Right renal cortex interstitium (tissue), 3 donors: ENCODE results near the gene PPY. TPM values are rescaled to one million over a fixed set of nuclear protein-coding genes. Genes with fewer than 3 reads are reported as not detected.
"Not testable (repeated sequence)": the region's sequence is repeated elsewhere in the genome, so short reads cannot be mapped to it uniquely, and the experiment has no call there.

ENCODE experiments used
- DNase-seq, 3 donors: peaks; one replicate each; pipeline ENCODE4 v3.0.0-alpha.2; 2013; ENCODE audit warnings: low read depth in 3 of 3, low spot score in 2 of 3
- polyA plus RNA-seq, 3 donors: library from polyadenylated mRNA; unstranded; fragments of 120-200 nt; gene quantifications; one replicate each; pipeline ENCODE4 v1.2.1, GENCODE V29; 2013; ENCODE audit not compliant: insufficient read length in 3 of 3

The PPY gene
- polyA plus RNA-seq, 3 donors: 0.60 TPM; not detected in 2

DNA sequence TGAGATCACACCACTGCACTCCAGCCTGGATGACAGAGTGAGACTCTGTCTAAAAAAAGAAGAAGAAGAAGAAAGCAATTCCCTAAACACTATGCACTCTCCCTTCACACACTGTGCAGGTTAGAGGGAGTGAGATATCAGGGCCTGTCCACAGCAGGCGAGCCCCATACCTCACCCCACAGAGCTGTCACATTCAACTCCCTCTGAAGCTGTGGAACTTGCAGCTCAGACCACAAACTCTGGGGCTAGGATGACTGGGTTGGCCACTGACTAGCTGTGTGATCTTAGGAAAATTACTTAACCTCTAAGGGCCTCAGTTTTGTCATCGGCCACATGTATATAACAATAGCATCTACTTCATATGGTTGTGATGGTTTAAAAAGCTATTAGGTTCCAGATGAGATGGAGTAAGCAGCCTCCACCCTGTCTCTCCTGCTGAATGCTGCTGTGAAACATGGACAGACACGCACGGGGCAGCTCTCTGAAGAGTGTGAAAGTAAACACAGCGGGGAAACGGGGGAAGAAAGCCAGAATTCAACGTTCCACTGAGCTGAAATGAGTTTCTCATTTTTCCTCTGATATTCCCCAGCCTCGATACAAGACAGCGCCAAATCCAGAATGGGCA, 25.1 kb upstream of the PPY start:
- no peak for DNase-seq

DNA sequence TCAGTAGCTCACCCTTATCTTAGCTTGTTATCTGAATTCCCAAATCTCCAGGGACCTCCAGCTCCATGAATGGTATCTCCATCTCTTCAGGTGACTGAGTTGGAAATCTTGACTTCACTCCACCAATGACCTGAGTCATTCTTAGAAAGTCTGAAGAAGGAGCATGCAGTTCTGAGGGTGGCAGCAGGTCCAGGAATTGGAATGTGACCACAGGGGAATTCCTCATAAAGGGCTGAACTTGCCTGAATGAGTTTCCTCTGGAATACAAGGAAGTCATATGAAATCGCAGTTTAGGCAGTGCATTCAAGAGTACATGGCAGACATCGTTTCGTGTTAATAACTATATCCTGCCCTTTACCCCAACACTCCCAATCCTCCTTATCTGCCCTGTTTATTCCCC, 24.0 kb upstream of the PPY start:
- no peak for DNase-seq

DNA sequence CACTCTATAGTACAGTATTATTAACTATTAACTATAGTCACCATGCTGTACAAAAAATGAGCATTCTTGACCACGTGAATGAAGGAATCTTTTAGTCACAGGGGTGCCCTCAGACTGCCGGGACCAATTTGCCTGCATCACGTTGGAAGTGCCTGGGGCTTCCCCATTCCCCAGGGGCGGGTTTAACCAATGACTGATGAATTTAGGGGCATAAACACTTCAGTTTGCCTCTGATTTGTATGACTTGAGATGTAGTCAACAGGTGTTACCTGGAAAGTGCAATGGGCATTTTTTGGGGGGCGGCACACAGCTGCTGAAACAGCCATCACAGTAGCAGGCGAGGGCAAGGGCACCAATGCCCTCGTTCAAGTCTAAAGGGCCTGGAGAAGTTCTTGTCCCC, 20.2 kb upstream of the PPY start:
- no peak for DNase-seq

DNA sequence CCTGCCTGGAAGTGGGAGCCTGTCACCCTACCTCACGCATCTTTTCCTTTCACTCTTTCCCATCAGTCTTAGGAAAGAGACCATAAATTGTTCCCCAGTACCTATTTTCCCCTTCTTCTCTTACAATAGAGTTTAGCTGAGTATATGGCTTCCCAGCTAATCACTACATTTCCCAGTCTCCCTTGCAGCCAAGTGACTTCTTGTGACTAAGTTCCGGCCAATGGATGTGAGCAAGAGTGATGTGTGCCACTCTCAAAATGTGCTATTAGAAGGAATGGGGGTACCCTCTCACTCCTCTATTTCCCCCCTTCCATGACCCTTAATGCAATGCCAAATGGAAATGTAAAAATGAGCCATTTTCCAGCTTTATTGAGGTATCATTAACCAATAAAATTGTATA, 19.7 kb upstream of the PPY start:
- no peak for DNase-seq

DNA sequence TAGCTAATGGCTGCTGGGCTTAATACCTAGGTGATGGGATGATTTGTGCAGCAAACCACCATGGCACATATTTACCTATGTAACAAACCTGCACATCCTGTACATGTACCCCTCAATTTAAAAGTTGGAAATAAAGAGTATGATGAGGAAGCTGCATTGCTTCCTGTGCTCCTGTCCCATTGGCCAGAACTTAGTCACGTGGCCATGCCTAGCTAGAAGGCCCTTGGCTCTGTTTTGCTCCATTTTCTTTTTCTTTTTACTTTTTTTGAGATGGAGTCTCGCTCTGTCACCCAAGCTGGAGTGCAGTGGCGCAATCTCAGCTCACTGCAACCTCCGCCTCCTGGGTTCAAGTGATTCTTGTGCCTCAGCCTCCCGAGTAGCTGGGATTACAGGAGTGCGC, 19.0 kb upstream of the PPY start:
- DNase-seq: not testable (repeated sequence)

DNA sequence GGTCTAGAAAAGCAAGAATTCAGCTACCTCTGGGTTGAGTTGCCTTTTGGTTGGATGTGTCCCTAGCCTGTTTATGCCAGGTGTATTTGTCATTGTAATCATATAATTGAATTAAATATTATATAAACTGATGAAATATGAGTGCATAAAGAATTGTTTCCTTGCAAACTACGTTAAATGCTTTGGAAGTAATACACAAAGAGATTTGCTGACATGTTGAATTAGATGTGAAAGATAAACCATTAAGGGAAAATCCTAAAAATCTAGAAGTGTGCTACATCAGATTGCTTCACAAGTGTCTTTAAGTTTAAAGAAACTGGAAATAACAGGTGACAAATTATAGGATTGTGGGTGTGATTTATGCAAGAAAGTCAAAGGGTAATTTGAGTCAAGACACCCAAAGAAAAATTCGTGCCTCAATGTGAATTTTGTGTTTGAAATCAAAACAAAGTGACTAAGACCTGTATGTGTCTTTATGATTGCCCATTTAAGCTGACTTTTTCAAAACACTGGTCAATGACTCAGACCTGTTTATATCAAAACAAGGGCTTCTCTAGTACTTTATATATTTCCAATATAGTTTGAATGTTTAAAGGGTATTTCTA, 16.6 kb upstream of the PPY start:
- DNase-seq: no peak

DNA sequence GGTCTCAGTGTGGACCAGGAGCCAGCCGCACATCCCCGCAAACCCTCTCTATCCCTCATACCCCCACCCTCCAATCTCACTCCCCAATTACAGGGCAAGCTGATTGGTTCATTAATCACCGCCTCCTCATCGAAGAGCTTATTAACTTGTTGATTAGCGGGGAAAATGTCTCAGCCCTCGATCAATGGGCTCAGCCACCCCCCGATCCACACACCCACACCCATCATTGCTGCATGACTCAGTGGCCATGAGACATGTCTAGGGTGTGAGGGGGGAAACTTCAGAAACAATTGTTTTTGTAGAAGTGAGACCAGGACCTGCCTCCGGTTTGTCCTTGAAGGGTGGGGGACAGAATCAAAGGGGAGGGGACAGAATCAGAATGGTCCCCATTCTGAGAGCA, 13.9 kb upstream of the PPY start:
- no peak for DNase-seq

DNA sequence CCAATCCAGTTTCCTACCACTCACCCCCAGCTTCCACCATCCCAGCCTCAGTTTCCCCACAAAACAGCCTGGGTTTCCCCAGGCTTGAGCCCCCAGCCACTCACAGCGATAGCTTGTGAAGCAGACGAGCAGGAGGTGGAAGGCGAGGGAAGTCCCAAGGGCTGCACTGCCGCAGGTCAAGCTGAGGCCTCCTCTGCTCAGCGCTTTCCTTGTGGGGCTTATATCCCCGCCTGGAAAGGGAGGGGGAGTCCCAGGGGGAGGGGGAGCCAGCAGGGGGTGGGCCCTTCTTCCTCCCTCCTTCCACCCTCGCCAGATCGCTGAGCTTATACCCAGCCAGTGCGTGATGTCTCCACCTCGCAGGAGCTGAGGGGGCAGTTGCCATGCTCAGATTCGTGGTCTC, 11.5 kb upstream of the PPY start, which contains the start of gene PYY:
TSS of gene PYY (minus strand) at position 195 of the 400 bp plus-strand sequence. CDS start 457 bp downstream, outside the sequence.
- DNase-seq: no peak

DNA sequence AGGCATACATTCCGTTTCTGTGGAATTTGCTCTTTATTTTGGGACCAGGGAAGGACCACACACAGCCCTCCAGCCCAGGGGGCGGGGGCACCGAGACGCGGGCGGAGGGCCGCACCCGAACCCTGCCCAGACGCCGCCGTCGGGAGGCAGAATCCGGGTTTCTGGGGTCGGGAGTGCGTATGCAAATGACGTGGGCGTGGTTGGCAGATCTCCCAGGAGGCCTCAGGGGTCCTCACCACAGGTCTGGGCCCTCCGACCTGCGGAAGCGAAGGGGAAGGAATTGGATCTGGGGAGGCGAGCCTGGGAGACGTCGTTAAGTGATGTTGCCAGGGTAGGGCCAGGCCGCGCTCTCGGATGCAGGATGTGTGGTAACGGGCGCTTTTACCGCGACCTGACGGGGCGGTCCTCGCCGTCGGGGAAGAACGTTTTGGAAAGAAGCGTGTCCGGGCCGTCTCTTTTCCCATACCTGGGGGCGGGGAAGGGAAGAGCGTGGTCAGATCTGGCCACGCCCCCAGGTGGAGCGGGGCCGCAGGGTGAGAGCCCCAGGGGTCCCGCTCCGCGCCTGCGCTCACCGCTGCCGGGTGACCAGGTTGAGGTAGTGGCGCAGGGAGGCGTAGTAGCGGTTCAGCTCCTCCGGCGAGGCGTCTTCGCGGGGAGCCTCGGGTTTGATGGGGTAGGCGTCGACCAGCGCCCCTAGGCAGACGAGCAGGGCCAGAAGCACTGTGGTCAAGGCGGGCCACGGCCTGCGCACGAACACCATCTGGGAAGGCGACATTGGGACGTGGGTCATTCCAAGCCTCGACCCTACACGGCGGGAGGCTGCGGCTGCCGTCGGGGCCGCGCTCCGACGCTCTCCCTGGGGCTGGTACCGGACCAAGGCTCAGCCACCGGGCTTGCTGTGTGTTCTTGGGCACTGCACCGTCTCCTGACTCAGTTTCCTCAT, 10.7 kb upstream of the PPY start:
- DNase-seq: no peak

DNA sequence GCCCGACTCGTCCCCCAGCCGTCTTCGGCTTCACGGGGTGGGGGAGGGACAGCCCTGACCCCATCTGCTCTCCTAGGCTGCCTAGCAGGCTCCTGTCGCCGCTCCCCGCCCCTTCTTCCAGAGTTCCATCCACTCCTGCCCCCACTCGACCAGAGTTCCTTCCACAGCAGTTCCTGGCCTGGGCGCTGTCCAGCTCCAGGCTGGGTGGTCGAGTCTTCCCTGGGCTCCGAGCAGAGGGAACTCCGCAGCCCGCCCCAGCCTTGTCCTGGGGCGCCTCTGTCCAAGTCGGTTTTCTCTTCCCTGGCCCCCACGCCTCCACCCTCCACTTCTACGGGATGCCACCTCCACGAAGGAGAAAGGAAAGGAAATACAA, 10.1 kb upstream of the PPY start:
- DNase-seq: no peak

DNA sequence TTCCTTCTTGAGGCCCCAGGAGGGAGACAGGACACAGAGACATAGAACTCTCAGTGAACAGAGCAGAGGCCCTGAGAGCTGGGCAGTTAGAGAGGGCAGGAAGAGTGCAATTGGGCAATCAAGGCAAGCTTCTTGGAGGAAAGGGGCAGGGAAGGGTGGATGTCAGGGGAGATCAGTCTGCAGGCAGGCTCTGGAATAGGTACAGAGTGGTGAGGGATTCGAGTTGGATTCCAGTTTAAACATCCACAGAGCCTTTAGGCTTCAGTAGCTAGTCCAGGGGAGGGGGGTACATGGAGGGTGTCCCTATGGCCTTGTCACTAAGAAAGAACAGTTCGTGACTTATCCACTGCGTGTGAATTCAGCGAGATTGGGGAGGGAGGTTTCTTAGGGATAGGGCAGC, 9.5 kb upstream of the PPY start:
- no peak for DNase-seq

DNA sequence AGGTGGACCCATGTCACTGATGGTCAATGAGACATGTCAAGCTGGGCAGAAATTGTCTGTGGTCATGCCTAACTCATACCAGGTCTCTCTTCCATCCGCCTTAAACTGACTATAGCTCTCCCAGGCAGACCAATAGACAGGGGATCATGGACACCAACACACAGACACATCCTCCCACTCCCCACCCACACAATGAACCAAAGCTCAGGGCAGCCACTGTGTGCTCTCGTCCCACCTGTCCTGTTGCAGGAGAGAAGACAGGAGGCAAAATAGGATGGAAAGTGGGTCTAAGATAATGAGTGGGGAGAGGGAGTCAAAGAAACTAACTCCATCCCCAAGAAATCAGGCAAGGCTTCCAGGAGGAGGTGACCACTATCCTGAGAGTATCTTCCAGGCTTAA, 8.3 kb upstream of the PPY start:
- DNase-seq: no peak

DNA sequence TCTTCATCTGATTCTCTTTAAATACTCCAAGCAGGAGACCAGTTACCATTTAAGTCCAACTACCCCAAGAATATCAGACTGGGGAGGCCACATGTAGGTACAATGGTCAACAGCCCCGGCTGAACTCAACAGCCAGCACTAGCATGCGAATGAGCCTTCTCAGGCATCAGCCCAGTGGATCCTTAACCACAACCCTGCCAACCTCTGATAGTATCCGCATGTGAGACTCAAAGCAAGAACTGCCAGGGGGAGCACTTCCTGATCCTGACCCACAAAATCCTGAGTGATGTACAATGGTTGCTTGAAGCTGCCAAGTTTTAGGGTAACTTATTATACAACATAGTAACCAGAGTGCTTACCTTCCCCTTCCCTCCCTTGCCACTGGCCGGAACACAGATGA, 7.5 kb upstream of the PPY start:
- DNase-seq: no peak

DNA sequence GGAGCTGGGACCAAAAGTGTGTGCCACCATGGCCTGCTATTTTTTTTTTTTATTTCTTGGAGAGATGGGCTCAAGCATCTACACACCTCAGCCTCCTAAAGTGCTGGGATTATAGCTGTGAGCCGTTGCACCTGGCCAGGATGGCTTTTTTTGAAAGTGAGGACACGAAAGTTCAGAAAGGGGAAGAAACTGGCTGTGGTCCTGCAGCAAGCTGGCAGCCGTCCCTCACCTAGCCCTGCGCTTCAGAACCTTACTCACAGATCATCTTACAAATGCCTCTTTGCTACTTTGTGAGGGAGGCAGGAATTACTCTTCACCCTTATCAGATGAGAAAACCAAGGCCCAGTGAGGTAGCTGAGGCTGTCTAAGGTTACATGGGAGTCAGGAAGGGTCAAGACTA, 4.5 kb upstream of the PPY start:
- DNase-seq: no peak

DNA sequence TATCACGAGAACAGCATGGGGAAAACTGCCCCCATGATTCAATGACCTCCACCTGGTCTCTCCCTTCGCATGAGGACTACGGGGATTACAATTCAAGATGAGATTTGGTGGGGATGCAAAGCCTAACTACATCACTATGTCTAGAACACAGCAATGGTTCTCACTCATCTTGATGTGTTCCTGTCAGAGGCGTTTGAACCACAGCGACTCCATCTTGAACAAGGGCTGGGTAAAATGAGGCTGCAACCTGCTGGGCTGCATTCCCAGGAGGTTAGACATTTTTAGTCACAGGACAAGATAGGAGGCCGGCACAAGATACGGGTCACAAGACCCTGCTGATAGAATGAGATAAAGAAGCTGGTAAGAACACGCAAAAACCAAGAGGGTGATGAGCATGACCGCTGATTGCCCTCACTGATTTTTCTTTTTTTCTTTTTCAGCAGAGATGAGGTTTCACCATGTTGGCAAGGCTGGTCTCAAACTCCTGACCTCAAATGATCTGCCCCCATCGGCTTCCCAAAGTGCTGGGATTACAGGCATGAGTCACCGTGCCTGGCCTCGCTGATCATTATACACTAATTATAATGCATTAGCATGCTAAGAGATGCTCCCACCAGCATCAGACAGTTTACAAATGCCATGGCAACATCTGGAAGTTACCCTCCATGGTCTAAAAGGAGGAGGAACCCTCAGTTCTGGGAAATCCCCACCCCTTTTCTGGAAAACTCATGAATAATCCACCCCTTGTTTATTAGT, 3.0 kb upstream of the PPY start:
- DNase-seq: no peak

DNA sequence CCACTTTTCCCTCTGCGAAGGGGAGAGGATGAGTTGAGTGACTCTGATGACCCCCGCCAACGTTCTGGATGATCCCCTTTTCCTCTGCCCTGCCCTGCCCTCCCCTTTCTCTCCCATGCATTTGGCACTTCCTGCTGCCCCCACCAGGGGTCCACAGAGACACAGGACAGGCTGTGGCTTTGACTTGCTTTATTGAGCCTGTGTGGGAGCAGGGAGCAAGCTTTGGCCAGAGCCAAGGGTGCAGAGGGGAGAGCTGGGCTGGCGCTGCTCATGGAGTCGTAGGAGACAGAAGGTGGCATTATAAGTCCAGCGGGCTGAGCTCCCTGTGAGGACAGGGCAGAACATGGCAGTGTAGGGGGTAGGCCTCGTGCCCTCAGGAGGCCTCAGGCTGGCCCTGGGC, 1.6 kb downstream of the PPY start:
- DNase-seq: no peak

DNA sequence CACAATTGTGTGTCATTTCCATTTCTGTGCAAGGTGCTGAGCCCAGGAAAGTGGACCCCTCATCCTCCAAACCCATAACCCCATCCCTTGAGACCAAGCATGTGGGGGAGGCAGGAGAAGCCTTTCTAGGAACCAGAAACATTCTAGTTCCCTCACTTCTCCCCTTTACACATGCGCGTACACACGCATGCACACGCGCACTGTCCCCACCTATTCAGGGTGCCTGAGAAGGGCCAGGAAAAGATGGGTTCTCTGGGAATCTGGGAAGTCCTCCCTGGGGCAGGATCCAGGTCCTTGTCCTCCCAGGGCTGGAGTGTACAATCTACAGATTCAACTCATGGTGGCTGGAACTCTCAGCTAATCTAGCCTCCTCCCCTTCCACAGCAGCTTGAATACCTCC, 2.4 kb downstream of the PPY start:
- no peak for DNase-seq

DNA sequence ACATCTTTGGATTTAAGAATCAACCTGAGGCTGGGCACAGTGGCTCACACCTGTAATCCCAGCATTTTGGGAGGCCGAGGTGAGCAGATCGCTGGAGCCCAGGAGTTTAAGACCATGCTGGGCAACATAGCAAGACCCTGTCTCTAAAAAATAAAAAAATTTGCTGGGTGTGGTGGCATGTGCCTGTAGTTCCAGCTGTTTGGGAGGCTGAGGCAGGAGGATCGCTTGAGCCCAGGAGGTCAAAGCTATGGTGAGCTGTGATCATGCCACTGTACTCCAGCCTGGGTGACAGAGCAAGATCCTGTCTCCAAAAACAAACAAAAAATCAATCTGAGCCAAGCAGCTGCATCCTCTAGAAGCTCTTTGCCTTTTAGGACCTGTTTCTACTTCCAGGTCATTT, 2.8 kb downstream of the PPY start:
- DNase-seq: not testable (repeated sequence)

DNA sequence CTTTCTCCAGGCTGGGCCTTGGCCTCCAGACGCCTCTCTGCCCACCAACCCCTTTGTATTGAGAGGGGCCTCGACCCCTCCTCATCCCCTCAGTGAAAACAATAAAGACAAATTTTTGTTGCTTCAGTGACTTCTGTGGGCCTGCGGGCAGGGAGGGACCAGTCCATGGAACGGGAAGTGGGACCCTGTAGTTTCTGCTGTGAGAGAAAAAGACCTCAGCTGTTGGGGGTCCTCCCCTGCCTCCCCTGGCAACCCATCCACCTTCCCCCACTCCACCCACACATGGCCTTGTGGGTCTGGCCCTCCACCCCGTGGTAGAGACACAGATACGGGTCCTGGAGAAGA, 3.5 kb downstream of the PPY start:
- no peak for DNase-seq

DNA sequence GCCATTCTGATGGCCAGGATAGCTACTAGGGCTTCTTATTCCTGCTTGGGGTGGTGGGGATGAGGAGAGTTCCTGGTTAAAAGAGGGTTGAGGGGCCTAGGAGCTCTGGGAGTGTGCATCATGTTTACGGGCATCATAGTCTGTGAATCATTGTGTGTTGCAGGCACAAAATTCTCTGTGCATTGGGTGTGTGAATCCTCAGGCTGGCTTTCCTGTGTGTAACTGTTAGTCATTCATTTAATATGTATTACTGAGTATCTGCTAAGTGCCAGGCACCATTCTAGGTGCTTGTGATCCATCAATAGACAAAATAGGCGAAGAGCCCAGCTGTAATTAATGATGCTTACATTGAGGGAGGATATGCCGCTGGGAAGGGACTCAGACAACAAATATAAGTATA, 5.8 kb downstream of the PPY start:
- DNase-seq: no peak

DNA sequence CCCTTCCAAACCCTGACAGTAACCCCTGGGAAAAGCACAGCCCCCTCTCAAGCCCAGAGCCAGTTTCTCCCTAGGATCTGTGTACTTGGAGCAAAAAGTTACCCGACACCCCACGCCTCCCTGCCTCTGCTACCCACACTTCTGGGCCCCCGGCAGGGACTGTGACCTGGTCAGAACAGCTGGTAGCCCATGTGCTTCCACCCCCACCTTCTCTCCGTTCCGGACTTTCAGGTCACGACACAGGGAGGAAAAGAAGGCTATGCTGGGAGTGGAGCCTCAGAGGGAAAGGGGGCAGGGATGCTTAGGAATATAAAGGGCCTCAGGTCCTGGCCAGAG, 6.4 kb downstream of the PPY start:
- DNase-seq: no peak
